Duodenal mucosa (tissue), 2 donors: ENCODE measurements around the gene ID1.

Experiments
- H3K27ac ChIP-seq: one replicate; pipeline ENCODE4 v1.7.0; 2013; ENCODE audit warnings: low read depth, low read length
- H3K27me3 ChIP-seq, 2 donors: one replicate each; pipeline ENCODE4 v1.7.0; 2013; ENCODE audit warnings: low read length in 2 of 2, control low read depth in 1 of 2; ENCODE audit not compliant: insufficient read depth in 2 of 2, control insufficient read depth in 1 of 2
- H3K36me3 ChIP-seq, 2 donors: one replicate each; pipeline ENCODE4 v1.7.0; 2013; ENCODE audit warnings: low read length in 2 of 2, control low read depth in 1 of 2; ENCODE audit not compliant: insufficient read depth in 2 of 2, control insufficient read depth in 1 of 2
- H3K4me1 ChIP-seq, 2 donors: one replicate each; pipeline ENCODE4 v1.7.0; 2013; ENCODE audit warnings: low read length in 2 of 2, control low read depth in 1 of 2; ENCODE audit not compliant: insufficient read depth in 2 of 2, control insufficient read depth in 1 of 2
- H3K4me3 ChIP-seq, 2 donors: one replicate each; pipeline ENCODE4 v1.7.0; 2013; ENCODE audit warnings: low read length in 2 of 2, low read depth in 1 of 2
- H3K9ac ChIP-seq, 2 donors: one replicate each; pipeline ENCODE4 v1.7.0; 2013; ENCODE audit warnings: low read length in 2 of 2, low read depth in 1 of 2
- H3K9me3 ChIP-seq, 2 donors: one replicate each; pipeline ENCODE4 v1.7.0; 2013; ENCODE audit warnings: low read length in 2 of 2, control low read depth in 1 of 2; ENCODE audit not compliant: control insufficient read depth in 1 of 2

ID1 gene, protein sequence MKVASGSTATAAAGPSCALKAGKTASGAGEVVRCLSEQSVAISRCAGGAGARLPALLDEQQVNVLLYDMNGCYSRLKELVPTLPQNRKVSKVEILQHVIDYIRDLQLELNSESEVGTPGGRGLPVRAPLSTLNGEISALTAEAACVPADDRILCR

DNA sequence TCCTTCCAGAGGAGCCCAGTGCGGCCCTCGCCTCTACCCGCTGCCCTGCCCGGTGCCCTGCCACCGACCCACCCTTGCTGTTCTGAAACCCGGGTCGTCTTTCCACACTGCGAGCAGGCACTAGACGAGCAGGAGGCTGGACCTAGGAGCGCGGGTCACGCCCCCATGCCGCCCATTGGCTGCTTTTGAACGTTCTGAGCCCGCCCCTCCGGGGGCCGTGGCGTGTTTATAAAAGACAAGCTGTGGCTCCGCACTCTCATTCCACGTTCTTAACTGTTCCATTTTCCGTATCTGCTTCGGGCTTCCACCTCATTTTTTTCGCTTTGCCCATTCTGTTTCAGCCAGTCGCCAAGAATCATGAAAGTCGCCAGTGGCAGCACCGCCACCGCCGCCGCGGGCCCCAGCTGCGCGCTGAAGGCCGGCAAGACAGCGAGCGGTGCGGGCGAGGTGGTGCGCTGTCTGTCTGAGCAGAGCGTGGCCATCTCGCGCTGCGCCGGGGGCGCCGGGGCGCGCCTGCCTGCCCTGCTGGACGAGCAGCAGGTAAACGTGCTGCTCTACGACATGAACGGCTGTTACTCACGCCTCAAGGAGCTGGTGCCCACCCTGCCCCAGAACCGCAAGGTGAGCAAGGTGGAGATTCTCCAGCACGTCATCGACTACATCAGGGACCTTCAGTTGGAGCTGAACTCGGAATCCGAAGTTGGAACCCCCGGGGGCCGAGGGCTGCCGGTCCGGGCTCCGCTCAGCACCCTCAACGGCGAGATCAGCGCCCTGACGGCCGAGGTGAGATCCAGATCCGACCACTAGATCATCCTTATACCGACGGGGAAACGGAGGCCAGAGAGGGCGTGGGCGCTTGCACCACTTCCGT is at the start of gene ID1:
TSS of gene ID1 (plus strand) at position 259 of the 871 bp plus-strand sequence. CDS start at position 358, 99 bp downstream.
- peaks cover 41 to 51% of the 10 kb centered on the region in 2 donors for H3K4me1 ChIP-seq
- H3K36me3 ChIP-seq: no peaks in the 10 kb centered on the region
- H3K27ac ChIP-seq: peak within 1 kb of the TSS; percentile 92
- peak within 1 kb of the TSS; percentile 96 to 100 for H3K9ac ChIP-seq
- H3K27me3 ChIP-seq: no peaks in the 10 kb centered on the region
- peak within 1 kb of the TSS; percentile 90 to 99 for H3K4me3 ChIP-seq
- H3K9me3 ChIP-seq: no peaks in the 10 kb centered on the region

DNA sequence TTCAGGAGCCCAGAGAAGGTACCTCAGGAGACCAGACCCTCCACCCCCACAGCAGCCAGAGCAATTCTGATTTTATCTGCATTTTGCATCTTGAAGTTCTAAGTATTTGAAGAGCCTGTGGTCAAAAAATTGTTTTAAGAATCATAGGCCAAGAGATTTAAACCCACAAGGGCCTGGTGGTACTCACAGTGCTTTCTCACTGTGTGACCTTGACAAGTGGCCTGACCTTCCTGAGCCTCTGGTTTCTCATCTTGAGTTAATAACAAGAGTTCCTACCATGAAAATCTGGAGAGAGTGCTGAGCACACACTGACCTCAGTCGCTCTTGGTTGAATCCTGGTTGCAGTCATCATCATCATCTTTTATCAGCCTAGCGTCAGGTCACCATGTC is 45.4 kb upstream of the ID1 start:
- Histone ChIP-seq H3K27ac (no peak overlapping the region), H3K4me3 (no peak overlapping the region), H3K9me3 (no peaks in the 10 kb centered on the region), H3K9ac (no peak overlapping the region), H3K36me3 (peaks cover 23 to 60% of the 10 kb centered on the region in 2 donors), H3K4me1 (peaks cover 9 to 10% of the 10 kb centered on the region in 2 donors), H3K27me3 (no peaks in the 10 kb centered on the region)

DNA sequence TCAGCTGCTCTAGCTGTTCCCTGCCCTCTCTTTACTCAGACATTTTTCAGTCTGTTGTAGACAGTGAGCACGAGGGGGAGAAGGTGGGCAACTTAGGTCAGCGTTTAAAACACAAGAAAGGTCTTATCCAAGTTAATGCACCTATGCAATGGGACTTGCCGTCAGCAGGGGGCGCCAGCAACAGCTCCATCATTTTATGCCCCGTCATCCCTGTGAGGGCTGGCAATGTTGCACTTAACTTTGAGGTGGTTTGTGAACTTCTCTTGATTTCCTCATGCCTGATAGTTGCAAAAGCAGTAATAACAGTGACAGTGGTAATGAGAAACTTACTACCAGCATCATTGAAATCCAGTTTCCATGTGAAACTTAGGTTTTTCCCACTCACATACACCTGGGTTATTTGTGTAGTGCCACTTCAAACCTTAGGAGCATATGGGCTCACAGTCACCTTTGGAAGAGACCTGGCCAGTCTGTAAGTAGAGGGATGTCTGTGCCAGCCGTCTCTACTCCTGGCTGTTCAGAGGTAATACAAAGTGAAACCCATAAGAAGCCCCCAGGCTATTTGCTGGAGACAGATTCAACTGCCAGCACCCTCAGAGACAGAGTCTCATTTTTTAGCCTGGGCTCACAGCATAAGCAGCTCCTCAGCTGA is 44.9 kb upstream of the ID1 start:
- no peak overlapping the region for H3K27ac ChIP-seq

DNA sequence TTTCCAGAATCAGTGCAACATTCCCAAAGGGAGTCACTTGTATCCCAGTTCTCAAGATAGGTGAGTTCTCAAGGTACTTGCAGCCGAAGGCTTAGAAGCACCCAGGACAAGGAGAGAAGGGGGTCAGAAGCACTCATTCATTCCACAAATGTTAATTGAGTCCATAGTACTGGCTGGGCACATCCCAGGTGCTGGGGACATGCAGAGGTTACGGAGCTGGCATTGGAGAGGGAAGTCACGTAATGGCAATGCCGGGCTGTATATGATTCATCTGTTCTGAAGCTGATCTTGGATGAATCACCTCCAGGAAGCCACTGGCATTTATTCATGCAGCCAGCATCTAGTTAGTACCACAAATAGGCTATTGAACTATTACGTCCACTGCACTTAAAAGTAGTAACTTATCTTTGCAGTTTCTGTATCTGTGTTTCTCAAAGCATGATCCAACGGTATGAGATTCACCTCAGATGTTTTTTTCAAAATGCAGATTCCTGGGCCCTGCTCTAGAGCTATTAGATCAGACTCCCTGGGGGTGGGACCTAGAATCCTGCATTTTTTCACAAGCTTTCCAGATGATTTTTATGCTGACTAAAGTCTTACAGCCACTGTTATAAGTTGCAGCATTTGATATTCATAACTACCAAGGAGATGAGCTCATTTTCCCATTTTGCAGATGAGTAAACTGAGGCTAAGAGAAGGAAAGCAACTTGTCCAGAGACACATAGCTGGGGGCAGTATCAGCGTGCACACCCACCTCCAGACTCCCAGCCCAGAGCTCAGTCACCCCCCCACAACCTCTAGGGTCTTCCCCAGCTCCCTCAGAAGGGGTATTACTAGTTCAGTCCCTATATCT is 44.1 kb upstream of the ID1 start:
- H3K4me1 ChIP-seq: peaks cover 14 to 17% of the 10 kb centered on the region in 2 donors
- no peaks in the 10 kb centered on the region for H3K9me3 ChIP-seq
- H3K27me3 ChIP-seq: no peaks in the 10 kb centered on the region
- H3K9ac ChIP-seq: peak overlapping the region in 1 of 2 donors; percentile 13
- no peak overlapping the region for H3K4me3 ChIP-seq
- H3K36me3 ChIP-seq: peaks cover 18 to 58% of the 10 kb centered on the region in 2 donors
- H3K27ac ChIP-seq: no peak overlapping the region

More for the DNA sequence above, 44.9 kb upstream of the ID1 start:
- H3K9ac ChIP-seq: peak overlapping the region in 1 of 2 donors; percentile 13
- peaks cover 18 to 55% of the 10 kb centered on the region in 2 donors for H3K36me3 ChIP-seq
- H3K4me3 ChIP-seq: no peak overlapping the region
- no peaks in the 10 kb centered on the region for H3K9me3 ChIP-seq
- no peaks in the 10 kb centered on the region for H3K27me3 ChIP-seq
- H3K4me1 ChIP-seq: peaks cover 9 to 10% of the 10 kb centered on the region in 2 donors

DNA sequence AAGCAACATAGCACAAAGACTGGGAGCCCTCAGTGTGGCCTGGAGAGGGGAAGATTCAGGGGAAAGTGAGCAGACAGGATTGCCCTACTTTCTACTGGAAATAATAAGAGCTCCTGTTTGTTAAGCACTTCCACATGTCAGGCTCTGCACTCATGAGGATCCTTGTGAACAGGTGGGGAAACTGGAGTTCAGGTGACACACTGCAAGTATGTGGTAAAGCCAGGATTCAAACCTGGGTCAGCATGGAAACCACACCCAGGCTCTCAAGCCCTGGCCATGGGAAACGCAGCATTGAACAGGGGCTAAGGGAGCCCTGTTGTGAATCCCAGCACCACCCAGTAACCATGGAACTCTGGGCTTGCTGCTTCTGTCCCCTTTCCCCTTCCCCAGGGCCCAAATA is 42.8 kb upstream of the ID1 start:
- Histone ChIP-seq H3K9me3 (no peaks in the 10 kb centered on the region), H3K27me3 (no peaks in the 10 kb centered on the region), H3K4me1 (peaks cover 27 to 30% of the 10 kb centered on the region in 2 donors), H3K27ac (no peak overlapping the region), H3K4me3 (no peak overlapping the region), H3K9ac (peak overlapping the region in 1 of 2 donors; percentile 9), H3K36me3 (peaks cover 18 to 59% of the 10 kb centered on the region in 2 donors)

DNA sequence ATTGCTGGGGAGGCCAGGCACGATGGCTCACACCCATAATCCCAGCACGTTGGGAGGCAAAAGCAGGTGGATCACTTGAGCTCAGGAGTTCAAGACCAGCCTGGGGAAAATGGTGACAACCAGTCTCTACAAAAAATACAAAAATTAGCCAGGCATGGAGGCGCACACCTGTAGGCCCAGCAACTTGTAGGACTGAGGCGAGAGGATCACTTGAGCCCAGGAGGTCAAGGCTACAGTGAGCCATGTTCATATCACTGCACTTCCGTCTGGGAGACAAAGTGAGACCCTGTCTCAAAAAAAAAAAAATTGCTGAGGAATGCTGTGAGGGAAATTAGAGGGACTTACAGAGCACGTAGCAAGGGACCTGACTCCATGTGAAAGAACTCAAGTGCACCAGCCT is 40.8 kb upstream of the ID1 start:
- Histone ChIP-seq H3K9me3 (no peaks in the 10 kb centered on the region), H3K27ac (no peak overlapping the region), H3K27me3 (no peaks in the 10 kb centered on the region), H3K4me3 (no peak overlapping the region), H3K36me3 (peaks cover 21 to 65% of the 10 kb centered on the region in 2 donors), H3K4me1 (peaks cover 28 to 35% of the 10 kb centered on the region in 2 donors), H3K9ac (no peak overlapping the region)

DNA sequence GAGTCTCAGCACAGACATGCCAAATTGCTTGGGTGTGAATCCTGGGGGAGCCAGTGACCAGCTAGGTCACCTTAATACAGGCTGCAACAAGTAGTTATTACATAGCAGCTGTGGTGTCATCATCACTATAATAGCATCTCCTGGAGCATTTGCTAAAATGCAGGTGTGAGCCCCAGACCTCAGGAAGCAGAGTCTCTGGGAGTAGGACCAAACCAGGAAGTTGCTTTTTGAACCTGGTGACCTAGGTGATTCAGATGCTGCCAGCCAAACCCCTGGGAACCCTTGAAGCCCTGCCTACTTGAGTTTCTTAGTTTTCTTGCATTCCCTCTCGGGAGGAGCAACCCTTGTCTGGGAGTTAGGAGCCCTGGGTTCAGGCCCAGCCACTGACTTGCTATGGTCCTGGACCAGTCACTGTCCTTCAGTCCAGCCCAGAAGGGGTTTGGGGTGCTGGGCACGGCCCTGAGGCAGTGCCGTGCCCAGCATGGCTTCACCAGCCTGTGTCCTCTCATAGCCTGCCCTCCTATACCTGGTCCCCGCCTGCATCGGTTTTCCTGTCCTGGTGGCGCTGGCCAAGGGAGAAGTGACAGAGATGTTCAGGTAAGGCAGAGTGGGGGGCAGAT is 39.3 kb upstream of the ID1 start:
- H3K27me3 ChIP-seq: no peaks in the 10 kb centered on the region
- H3K4me3 ChIP-seq: no peak overlapping the region
- H3K9ac ChIP-seq: peak overlapping the region; percentile 41 to 55
- no peaks in the 10 kb centered on the region for H3K9me3 ChIP-seq
- H3K36me3 ChIP-seq: peaks cover 19 to 64% of the 10 kb centered on the region in 2 donors
- H3K4me1 ChIP-seq: peaks cover 38 to 44% of the 10 kb centered on the region in 2 donors
- peak overlapping the region; percentile 61 for H3K27ac ChIP-seq

DNA sequence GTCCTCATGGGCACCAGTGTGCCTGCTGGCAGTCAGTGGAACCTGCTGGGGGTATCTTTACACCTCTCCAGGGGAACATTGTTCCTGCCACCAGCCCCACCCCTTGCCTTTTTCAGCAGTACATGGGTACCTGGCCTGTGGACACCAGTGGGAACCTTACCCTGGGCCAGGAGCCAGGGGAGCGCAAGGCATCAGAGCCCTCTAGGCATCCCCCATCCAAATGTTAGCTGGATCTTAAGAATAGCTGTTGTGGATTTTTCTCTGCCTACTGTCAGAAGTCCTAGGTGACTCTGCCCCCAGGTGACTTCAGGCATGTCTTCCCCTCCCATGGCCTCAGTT is 38.8 kb upstream of the ID1 start:
- peaks cover 19 to 63% of the 10 kb centered on the region in 2 donors for H3K36me3 ChIP-seq
- H3K9me3 ChIP-seq: no peaks in the 10 kb centered on the region
- H3K4me1 ChIP-seq: peaks cover 38 to 43% of the 10 kb centered on the region in 2 donors
- peak overlapping the region; percentile 61 for H3K27ac ChIP-seq
- H3K4me3 ChIP-seq: peak overlapping the region in 1 of 2 donors; percentile 21
- peak overlapping the region; percentile 41 to 55 for H3K9ac ChIP-seq
- H3K27me3 ChIP-seq: no peaks in the 10 kb centered on the region

DNA sequence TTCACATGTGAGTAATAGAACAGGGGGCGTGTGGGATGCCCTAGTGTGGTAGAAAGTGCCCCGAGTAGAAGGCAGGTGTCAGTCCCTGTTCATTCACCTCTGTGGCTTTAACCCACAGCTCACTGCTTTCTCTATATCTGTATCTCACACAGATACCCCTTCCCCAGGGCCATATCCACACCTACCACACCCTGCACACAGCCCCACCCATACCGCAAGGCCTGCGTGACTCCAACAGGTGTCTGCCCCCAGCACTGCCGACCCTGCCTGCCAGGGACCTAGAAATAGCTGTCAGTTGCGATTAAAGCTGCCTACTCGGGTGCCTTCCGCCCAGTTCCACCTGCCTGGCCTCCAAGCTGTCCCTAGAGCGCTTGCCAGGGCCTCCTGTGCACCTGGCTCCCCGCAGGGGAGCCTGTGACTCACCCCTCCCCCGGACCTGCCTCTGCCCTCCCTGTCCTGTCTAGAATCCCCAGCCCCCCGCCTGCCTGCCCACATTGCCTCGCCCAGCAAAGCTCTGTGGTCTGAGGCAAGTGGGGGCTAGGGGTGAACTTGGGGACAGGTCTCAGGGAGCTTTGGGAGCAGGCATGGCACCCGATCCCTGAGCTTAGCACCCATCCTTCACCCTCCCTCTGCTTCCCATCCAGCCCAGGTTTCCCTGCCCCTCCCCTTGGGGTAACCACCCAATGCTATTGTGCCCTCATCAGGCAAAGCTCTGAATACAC is 38.3 kb upstream of the ID1 start:
- peak overlapping the region; percentile 61 for H3K27ac ChIP-seq
- H3K4me1 ChIP-seq: peaks cover 38 to 40% of the 10 kb centered on the region in 2 donors
- peak overlapping the region in 1 of 2 donors; percentile 21 for H3K4me3 ChIP-seq

More for the DNA sequence above, 38.3 kb upstream of the ID1 start:
- H3K9me3 ChIP-seq: no peaks in the 10 kb centered on the region
- H3K36me3 ChIP-seq: peaks cover 17 to 58% of the 10 kb centered on the region in 2 donors
- no peaks in the 10 kb centered on the region for H3K27me3 ChIP-seq
- H3K9ac ChIP-seq: peak overlapping the region; percentile 41 to 55
